Motor neuron (in vitro differentiated cells): ENCODE results near the gene CCT2. TPM values are rescaled to one million over a fixed set of nuclear protein-coding genes. Genes with fewer than 3 reads are reported as not detected.

Experiments used
- ATAC-seq, 8 experiments: fragments of 200-7000 bp; cut with Tn5 transposase; replicated peaks in 6 of 8; 2 replicates each; pipeline ENCODE4 v1.8.0; 2021; ENCODE audit warnings: mild to moderate bottlenecking in 8 of 8, moderate library complexity in 8 of 8
- H3K27ac ChIP-seq, 2 donors: fragments of 250-450 bp; sonication (Bioruptor Pico); 2 replicates each; pipeline ENCODE4 v1.9.0; 2021; ENCODE audit warnings: antibody characterized with exemption in 2 of 2, mild to moderate bottlenecking in 2 of 2, moderate library complexity in 1 of 2
- H3K4me1 ChIP-seq, 2 donors: fragments of 250-450 bp; sonication (Bioruptor Pico); replicated peaks in 1 of 2; 2 replicates each; pipeline ENCODE4 v1.6.1; 2021; ENCODE audit warnings: antibody characterized with exemption in 2 of 2, mild to moderate bottlenecking in 2 of 2, moderate library complexity in 1 of 2
- H3K4me3 ChIP-seq, 5 donors: fragments of 250-450 bp; sonication (Bioruptor Pico); 2 replicates each; pipeline ENCODE4 v1.9.0; 2021; ENCODE audit warnings: antibody characterized with exemption in 5 of 5, mild to moderate bottlenecking in 5 of 5, moderate library complexity in 4 of 5
- WGBS, 10 experiments: fragments of 450-650 bp; shearing (Covaris generic); methylation state at CpG; one replicate each; pipeline ENCODE4 v1.0.0; 2022; 5-methylcytosine and 5-hydroxymethylcytosine counted together
- in situ Hi-C, 9 experiments: fragments of 400-800 bp; cut with MboI; loops; one replicate each; pipeline ENCODE4 v1.15.0; 2021; ENCODE audit warnings: low sequenced_read_pairs in 9 of 9, low pct_unique_long_range_greater_than_20kb in 2 of 9; ENCODE audit not compliant: unreplicated experiment in 9 of 9
- total RNA-seq, 8 experiments: library from RNA; unstranded; fragments of 300-600 nt; gene quantifications; 2 replicates each; pipeline versions ENCODE4 v1.2.3 to v1.2.4, GENCODE V29; 2022

The CCT2 gene
- total RNA-seq, 8 experiments from 2014 or later: 179 to 338 (median 260) TPM

DNA sequence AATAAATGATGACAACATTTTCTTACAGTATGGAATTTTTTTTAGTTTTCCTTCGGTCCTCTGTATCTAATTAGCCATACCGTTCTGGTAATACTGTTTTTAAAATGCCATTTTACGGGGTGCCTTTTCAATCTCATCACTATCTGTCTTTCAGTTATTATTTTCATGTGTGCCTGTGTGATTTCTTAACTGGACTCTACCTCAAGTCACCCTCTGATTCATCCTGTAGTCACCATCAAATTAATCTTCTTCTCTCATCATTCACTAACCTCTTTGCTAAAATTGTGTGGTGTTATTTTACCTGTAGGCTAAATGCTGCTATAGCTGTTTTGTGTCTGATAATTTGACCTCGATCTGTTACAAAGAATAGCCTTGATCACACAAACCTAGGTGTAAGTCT is 16.0 kb upstream of the CCT2 start:
- H3K4me3 ChIP-seq: no peak overlapping the region
- no peaks in the 10 kb centered on the region for H3K4me1 ChIP-seq
- 19 to 100% (median 79%) methylated on average over 2 to 4 of the region's 4 CpGs for WGBS, 10 experiments
- no peak overlapping the region for H3K27ac ChIP-seq
- in situ Hi-C loops: no loop called here
- no peak for ATAC-seq

DNA sequence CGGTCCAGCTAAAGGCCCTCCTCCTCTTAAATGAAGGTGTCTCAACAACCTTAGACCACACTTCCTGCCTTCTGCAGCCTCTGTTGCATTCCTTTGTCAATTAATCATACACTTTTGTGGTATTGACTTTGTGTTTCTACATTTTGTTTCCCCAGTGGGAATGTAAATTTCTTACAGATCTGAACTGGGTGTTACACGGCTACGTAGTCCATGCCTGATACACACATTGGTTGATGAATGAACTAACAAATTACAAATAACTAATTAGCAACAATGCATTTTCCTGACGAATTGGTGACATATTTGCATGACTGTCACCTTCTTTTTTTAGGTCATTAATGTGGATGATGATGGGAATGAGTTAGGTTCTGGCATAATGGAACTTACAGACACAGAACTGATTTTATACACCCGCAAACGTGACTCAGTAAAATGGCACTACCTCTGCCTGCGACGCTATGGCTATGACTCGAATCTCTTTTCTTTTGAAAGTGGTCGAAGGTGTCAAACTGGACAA is 15.2 kb upstream of the CCT2 start:
- peak in 1 of 8 experiments; percentile 70 for ATAC-seq
- H3K4me3 ChIP-seq: no peak overlapping the region
- in situ Hi-C loops: loop anchor here in 1 of 9 experiments (10.0 kb wide), 1 partner anchor 155 kb away; no protein-coding TSS in a partner anchor
- no peak overlapping the region for H3K27ac ChIP-seq
- H3K4me1 ChIP-seq: no peaks in the 10 kb centered on the region
- 50 to 100% (median 86%) methylated on average over 2 to 10 of the region's 10 CpGs for WGBS, 10 experiments

DNA sequence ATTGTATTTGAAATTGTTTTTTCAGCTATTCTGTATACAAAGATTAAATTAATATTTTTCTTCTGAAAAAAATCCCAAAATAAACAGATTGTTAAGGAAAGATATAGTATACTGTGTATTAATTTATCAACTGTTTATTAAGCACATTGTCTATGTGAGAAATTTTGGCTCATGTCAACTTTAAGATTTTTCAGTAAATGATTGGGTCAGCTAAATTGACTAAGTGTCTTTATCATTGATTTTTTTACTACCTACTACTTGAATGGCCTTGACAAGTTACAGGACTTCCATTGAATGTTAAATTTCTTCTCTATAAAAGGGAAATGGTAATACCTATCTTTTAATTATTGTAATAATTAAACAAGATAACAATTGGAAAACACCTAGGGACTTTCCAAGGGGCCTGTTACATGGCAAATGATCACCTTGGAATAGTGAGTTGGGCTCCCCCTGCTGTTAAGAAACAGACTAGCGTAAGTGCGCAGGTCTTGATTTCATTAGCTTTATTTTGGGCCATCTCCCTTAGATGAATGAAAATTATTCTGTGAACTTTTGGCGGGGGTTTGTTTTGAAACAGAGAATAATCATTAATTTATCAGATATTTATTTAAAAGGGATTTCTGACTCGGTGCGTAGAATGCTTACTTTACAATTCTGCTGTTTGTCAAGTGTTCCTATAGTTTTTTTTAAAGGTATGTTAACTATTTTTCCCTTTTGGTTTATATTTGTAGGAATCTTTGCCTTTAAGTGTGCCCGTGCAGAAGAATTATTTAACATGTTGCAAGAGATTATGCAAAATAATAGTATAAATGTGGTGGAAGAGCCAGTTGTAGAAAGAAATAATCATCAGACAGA is 14.5 kb upstream of the CCT2 start:
- H3K4me1 ChIP-seq: no peaks in the 10 kb centered on the region
- WGBS, 10 experiments: 0 to 71% (median 51%) methylated on average over 1 to 6 of the region's 6 CpGs
- in situ Hi-C loops: loop anchor here in 1 of 9 experiments (10.0 kb wide), 1 partner anchor 156 kb away; no protein-coding TSS in a partner anchor
- ATAC-seq: peak in 5 of 8 experiments; percentile 45 to 86 (median 70)
- H3K4me3 ChIP-seq: no peak overlapping the region
- H3K27ac ChIP-seq: no peak overlapping the region

- ATAC-seq: no peak
Measured at GRCh38 chr12:69575346-69575745, 9.9 kb upstream of the CCT2 start.

GRCh38 chr12:69578283-69578682 is 7.0 kb upstream of the CCT2 start:
- ATAC-seq: no peak
- Histone ChIP-seq H3K4me3 (no peak overlapping the region), H3K4me1 (no peaks in the 10 kb centered on the region), H3K27ac (no peak overlapping the region)
- 33 to 100% (median 87%) methylated on average over 1 to 2 of the region's 2 CpGs; no CpG with 5 or more reads in 1 of the 10 experiments for WGBS, 10 experiments
- in situ Hi-C loops: loop anchor here in 2 of 9 experiments (10.0 to 25.0 kb wide), 2 partner anchors 163 to 191 kb away; no protein-coding TSS in a partner anchor

More at GRCh38 chr12:69575346-69575745, 9.9 kb upstream of the CCT2 start:
- in situ Hi-C loops: loop anchor here in 2 of 9 experiments (10.0 to 25.0 kb wide), 2 partner anchors 161 to 188 kb away; no protein-coding TSS in a partner anchor
- Histone ChIP-seq H3K4me1 (no peaks in the 10 kb centered on the region), H3K4me3 (no peak overlapping the region), H3K27ac (no peak overlapping the region)
- WGBS, 10 experiments: 83 to 100% (median 98%) methylated on average over 1 to 3 of the region's 3 CpGs

- no peak overlapping the region for H3K4me3 ChIP-seq
- H3K4me1 ChIP-seq: no peaks in the 10 kb centered on the region
- H3K27ac ChIP-seq: no peak overlapping the region
- no peak for ATAC-seq
- in situ Hi-C loops: loop anchor here in 2 of 9 experiments (10.0 to 25.0 kb wide), 2 partner anchors 164 to 192 kb away; no protein-coding TSS in a partner anchor
- WGBS, 10 experiments: 30 to 96% (median 86%) methylated on average over 1 to 4 of the region's 4 CpGs; no CpG with 5 or more reads in 1 of the 10 experiments
Measured at GRCh38 chr12:69579029-69579428, 6.2 kb upstream of the CCT2 start.

- in situ Hi-C loops: loop anchor here in 1 of 9 experiments (25.0 kb wide), 1 partner anchor 193 kb away; no protein-coding TSS in a partner anchor
- WGBS, 10 experiments: 82 to 100% (median 100%) methylated on average over 1 of the region's 1 CpG; no CpG with 5 or more reads in 3 of the 10 experiments
- no peaks in the 10 kb centered on the region for H3K4me1 ChIP-seq
- no peak overlapping the region for H3K4me3 ChIP-seq
- no peak overlapping the region for H3K27ac ChIP-seq
- no peak for ATAC-seq
Measured at GRCh38 chr12:69580074-69580473, 5.2 kb upstream of the CCT2 start.

DNA sequence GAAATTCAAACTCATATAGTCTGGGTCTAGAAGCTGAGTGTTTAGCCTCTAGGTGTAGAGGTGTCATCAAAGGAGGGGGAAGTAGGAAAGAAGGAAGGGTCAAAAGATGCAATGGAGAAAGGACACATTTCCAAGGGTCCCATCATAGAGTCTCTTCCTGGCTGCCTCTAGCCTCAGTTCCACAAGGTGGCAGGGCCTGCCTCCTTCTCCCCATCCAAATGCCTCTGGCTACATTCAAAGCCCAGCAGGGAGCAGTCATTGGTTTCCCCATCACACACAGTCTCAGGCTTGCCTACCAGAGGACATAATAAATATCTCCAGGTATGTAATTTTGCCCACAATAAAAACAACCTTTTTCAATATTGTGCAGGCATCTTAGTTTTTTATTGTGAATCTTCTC is 2.1 kb upstream of the CCT2 start:
- ATAC-seq: no peak
- H3K27ac ChIP-seq: no peak overlapping the region
- in situ Hi-C loops: loop anchor here in 1 of 9 experiments (25.0 kb wide), 1 partner anchor 196 kb away; no protein-coding TSS in a partner anchor
- H3K4me3 ChIP-seq: no peak overlapping the region
- H3K4me1 ChIP-seq: peaks cover 6 to 7% of the 10 kb centered on the region in 2 donors

- ATAC-seq: no peak
- in situ Hi-C loops: loop anchor here in 1 of 9 experiments (25.0 kb wide), 1 partner anchor 201 kb away; no protein-coding TSS in a partner anchor
- 67 to 100% (median 100%) methylated on average over 1 to 4 of the region's 4 CpGs; no CpG with 5 or more reads in 3 of the 10 experiments for WGBS, 10 experiments
- peaks cover 6 to 7% of the 10 kb centered on the region in 2 donors for H3K4me1 ChIP-seq
- H3K4me3 ChIP-seq: no peak overlapping the region
- H3K27ac ChIP-seq: no peak overlapping the region
Measured at GRCh38 chr12:69588527-69588926, 3.3 kb downstream of the CCT2 start.

- peaks cover 6 to 7% of the 10 kb centered on the region in 2 donors for H3K4me1 ChIP-seq
- H3K4me3 ChIP-seq: no peak overlapping the region
- no peak overlapping the region for H3K27ac ChIP-seq
- in situ Hi-C loops: loop anchor here in 1 of 9 experiments (25.0 kb wide), 1 partner anchor 202 kb away; no protein-coding TSS in a partner anchor
- 67 to 100% (median 95%) methylated on average over 1 to 2 of the region's 2 CpGs; no CpG with 5 or more reads in 4 of the 10 experiments for WGBS, 10 experiments
- ATAC-seq: no peak
Measured at GRCh38 chr12:69589082-69589481, 3.8 kb downstream of the CCT2 start.

- WGBS, 10 experiments: 71 to 100% (median 97%) methylated on average over 1 to 2 of the region's 2 CpGs; no CpG with 5 or more reads in 2 of the 10 experiments
- H3K27ac ChIP-seq: no peak overlapping the region
- H3K4me1 ChIP-seq: no peaks in the 10 kb centered on the region
- in situ Hi-C loops: loop anchor here in 1 of 9 experiments (25.0 kb wide), 1 partner anchor 208 kb away; no protein-coding TSS in a partner anchor
- no peak overlapping the region for H3K4me3 ChIP-seq
- no peak for ATAC-seq
Measured at GRCh38 chr12:69595689-69596088, 10.4 kb downstream of the CCT2 start.

DNA sequence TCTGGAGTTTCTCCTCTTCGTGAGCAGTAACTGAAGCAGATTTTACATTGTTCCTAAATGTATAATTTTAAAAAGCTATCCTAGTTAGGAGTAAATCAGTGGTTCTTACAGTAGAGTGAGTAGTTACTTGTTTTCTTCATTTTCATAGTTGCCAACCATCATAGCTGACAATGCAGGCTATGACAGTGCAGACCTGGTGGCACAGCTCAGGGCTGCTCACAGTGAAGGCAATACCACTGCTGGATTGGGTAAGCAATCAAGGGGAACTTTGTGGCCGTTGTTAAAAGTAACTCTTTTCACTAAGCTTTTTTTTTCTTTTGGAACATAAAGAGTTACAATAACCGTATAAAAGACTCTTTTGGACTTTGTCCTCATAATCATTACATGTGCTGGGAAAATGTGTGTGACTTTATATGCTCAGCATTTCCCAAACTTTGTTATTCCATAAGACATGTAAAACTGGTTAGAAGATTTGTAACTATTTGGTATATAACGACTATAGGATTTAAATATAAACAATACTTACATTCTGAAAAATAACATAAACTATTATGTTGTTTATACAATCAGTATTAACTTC is 13.0 kb downstream of the CCT2 start:
- 59 to 100% (median 82%) methylated on average over 1 to 4 of the region's 4 CpGs for WGBS, 10 experiments
- in situ Hi-C loops: loop anchor here in 1 of 9 experiments (25.0 kb wide), 1 partner anchor 211 kb away; no protein-coding TSS in a partner anchor
- ATAC-seq: no peak
- Histone ChIP-seq H3K27ac (no peak overlapping the region), H3K4me3 (no peak overlapping the region), H3K4me1 (no peaks in the 10 kb centered on the region)

GRCh38 chr12:69600804-69601203 is 15.5 kb downstream of the CCT2 start:
- Histone ChIP-seq H3K27ac (no peak overlapping the region), H3K4me3 (no peak overlapping the region), H3K4me1 (no peaks in the 10 kb centered on the region)
- ATAC-seq: no peak
- in situ Hi-C loops: no loop called here
